HEK293 (cell line): ENCODE measurements around the gene SH3RF3.

Experiments
- CTCF ChIA-PET: fragments of 350-600 bp; formaldehyde crosslinking; extraction: SDS; loops from one replicate; lab custom pipeline; 2021; ENCODE audit warnings: antibody characterized with exemption; lab: Yijun Ruan, JAX
- POLR2A ChIA-PET: fragments of 300-600 bp; formaldehyde crosslinking; extraction: SDS; loops from one replicate; lab custom pipeline; 2020; ENCODE audit warnings: antibody characterized with exemption, inconsistent platforms; lab: Yijun Ruan, JAX
- H3K27ac ChIP-seq: fragments of 200-500 bp; sonication (Bioruptor generic); 2 replicates; pipeline ENCODE4 v1.5.1; 2014; ENCODE audit warnings: low read depth, low read length, control low read depth, inconsistent platforms; ENCODE audit errors: extremely low read depth
- H3K36me3 ChIP-seq, 2 experiments: fragments of 200-500 bp in 1 of 2; sonication (Bioruptor generic) in 1 of 2; 1 replicate in 1 of 2; 2 replicates in 1 of 2; pipeline ENCODE4 v1.5.1; 2014 to 2017; ENCODE audit warnings: inconsistent platforms in 2 of 2, low read length in 2 of 2; ENCODE audit not compliant: control insufficient read depth in 2 of 2, insufficient read depth in 1 of 2
- H3K4me1 ChIP-seq: fragments of 200-500 bp; sonication (Bioruptor generic); 2 replicates; pipeline ENCODE4 v1.5.1; 2014; ENCODE audit warnings: mild to moderate bottlenecking, low read length, inconsistent platforms; ENCODE audit not compliant: control insufficient read depth, insufficient read depth
- H3K4me3 ChIP-seq: 2 replicates; pipeline ENCODE4 v1.5.1; 2011; ENCODE audit warnings: low read depth, mild to moderate bottlenecking, control low read depth, low read length, moderate library complexity
- H3K9me3 ChIP-seq: fragments of 200-500 bp; sonication (Bioruptor generic); 2 replicates; pipeline ENCODE4 v1.5.1; 2014; ENCODE audit warnings: low read depth, low read length, inconsistent platforms; ENCODE audit not compliant: control insufficient read depth, insufficient read depth
- AEBP2 ChIP-seq: fragments of 450-650 bp; formaldehyde crosslinking; IDR thresholded peaks from 2 replicates; pipeline ENCODE4 v1.5.1; 2016; ENCODE audit warnings: missing biosample characterization, missing genetic modification characterization, borderline replicate concordance
- GLIS1 ChIP-seq: fragments of 450-650 bp; formaldehyde crosslinking; IDR thresholded peaks from 2 replicates; pipeline ENCODE4 v1.5.1; 2016; ENCODE audit warnings: missing biosample characterization, missing genetic modification characterization
- HOXD13 ChIP-seq: sonication (generic); formaldehyde crosslinking; IDR thresholded peaks from 2 replicates; pipeline ENCODE4 v1.8.0; 2022; ENCODE audit warnings: missing genetic modification reagents, borderline replicate concordance
- KLF17 ChIP-seq: fragments of 450-650 bp; formaldehyde crosslinking; IDR thresholded peaks from 2 replicates; pipeline ENCODE4 v1.5.1; 2016; ENCODE audit warnings: missing biosample characterization, missing genetic modification characterization
- KLF9 ChIP-seq: fragments of 450-650 bp; formaldehyde crosslinking; IDR thresholded peaks from 2 replicates; pipeline ENCODE4 v1.5.1; 2016; ENCODE audit warnings: missing biosample characterization, missing genetic modification characterization, low read depth
- MEIS1 ChIP-seq: sonication (generic); formaldehyde crosslinking; IDR thresholded peaks from 2 replicates; pipeline ENCODE4 v1.8.1; 2022; ENCODE audit warnings: missing genetic modification reagents, mild to moderate bottlenecking, borderline replicate concordance
- OSR2 ChIP-seq: fragments of 450-650 bp; formaldehyde crosslinking; IDR thresholded peaks from 2 replicates; pipeline ENCODE4 v1.5.1; 2016; ENCODE audit warnings: missing biosample characterization, missing genetic modification characterization
- RBAK ChIP-seq: fragments of 450-650 bp; formaldehyde crosslinking; IDR thresholded peaks from 2 replicates; pipeline ENCODE4 v1.5.1; 2016; ENCODE audit warnings: missing biosample characterization, missing genetic modification characterization
- SALL2 ChIP-seq: fragments of 450-650 bp; formaldehyde crosslinking; IDR thresholded peaks from 2 replicates; pipeline ENCODE4 v1.5.0; 2017; ENCODE audit warnings: missing biosample characterization, mild to moderate bottlenecking, missing genetic modification characterization, borderline replicate concordance
- SP3 ChIP-seq: fragments of 450-650 bp; formaldehyde crosslinking; IDR thresholded peaks from 2 replicates; pipeline ENCODE4 v1.5.1; 2016; ENCODE audit warnings: missing biosample characterization, missing genetic modification characterization
- ZBTB8A ChIP-seq: fragments of 450-650 bp; formaldehyde crosslinking; IDR thresholded peaks from 2 replicates; pipeline ENCODE4 v1.5.1; 2016; ENCODE audit warnings: missing biosample characterization, missing genetic modification characterization
- ZNF133 ChIP-seq: fragments of 450-650 bp; formaldehyde crosslinking; IDR thresholded peaks from 2 replicates; pipeline ENCODE4 v1.5.1; 2016; ENCODE audit warnings: missing biosample characterization, missing genetic modification characterization
- ZNF16 ChIP-seq: fragments of 450-650 bp; formaldehyde crosslinking; IDR thresholded peaks from 2 replicates; pipeline ENCODE4 v1.5.1; 2016; ENCODE audit warnings: low read depth, missing biosample characterization, missing genetic modification characterization
- ZNF214 ChIP-seq: fragments of 450-650 bp; formaldehyde crosslinking; IDR thresholded peaks from 2 replicates; pipeline ENCODE4 v1.5.1; 2017; ENCODE audit warnings: missing biosample characterization, mild to moderate bottlenecking, missing genetic modification characterization, borderline replicate concordance
- ZNF335 ChIP-seq: fragments of 450-650 bp; formaldehyde crosslinking; conservative IDR thresholded peaks from 2 replicates; pipeline ENCODE4 v1.5.1; 2016; ENCODE audit warnings: missing biosample characterization, missing genetic modification characterization
- ZNF350 ChIP-seq: fragments of 450-650 bp; formaldehyde crosslinking; IDR thresholded peaks from 2 replicates; pipeline ENCODE4 v1.5.0; 2017; ENCODE audit warnings: missing biosample characterization, mild to moderate bottlenecking, missing genetic modification characterization
- ZNF362 ChIP-seq: fragments of 450-650 bp; formaldehyde crosslinking; IDR thresholded peaks from 2 replicates; pipeline ENCODE4 v1.5.1; 2016; ENCODE audit warnings: missing biosample characterization, missing genetic modification characterization
- ZNF473 ChIP-seq: fragments of 450-650 bp; formaldehyde crosslinking; IDR thresholded peaks from 2 replicates; pipeline ENCODE4 v1.5.1; 2017; ENCODE audit warnings: missing biosample characterization, missing genetic modification characterization
- ZNF514 ChIP-seq: fragments of 450-650 bp; formaldehyde crosslinking; IDR thresholded peaks from 2 replicates; pipeline ENCODE4 v1.5.1; 2016; ENCODE audit warnings: missing biosample characterization, missing genetic modification characterization
- ZNF544 ChIP-seq: fragments of 450-650 bp; formaldehyde crosslinking; IDR thresholded peaks from 2 replicates; pipeline ENCODE4 v1.5.0; 2017; ENCODE audit warnings: missing biosample characterization, missing genetic modification characterization
- ZNF558 ChIP-seq: fragments of 450-650 bp; formaldehyde crosslinking; IDR thresholded peaks from 2 replicates; pipeline ENCODE4 v1.5.1; 2016; ENCODE audit warnings: missing biosample characterization, missing genetic modification characterization
- ZNF596 ChIP-seq: fragments of 450-650 bp; IDR thresholded peaks from 2 replicates; pipeline ENCODE4 v1.5.0; 2018; ENCODE audit warnings: missing biosample characterization, mild to moderate bottlenecking, missing genetic modification characterization, moderate library complexity
- ZNF624 ChIP-seq: fragments of 450-650 bp; formaldehyde crosslinking; IDR thresholded peaks from 2 replicates; pipeline ENCODE4 v1.5.1; 2017; ENCODE audit warnings: missing biosample characterization, missing genetic modification characterization
- ZNF629 ChIP-seq: fragments of 450-650 bp; formaldehyde crosslinking; IDR thresholded peaks from 2 replicates; pipeline ENCODE4 v1.5.1; 2017; ENCODE audit warnings: missing biosample characterization, missing genetic modification characterization
- ZNF704 ChIP-seq: fragments of 450-650 bp; formaldehyde crosslinking; IDR thresholded peaks from 2 replicates; pipeline ENCODE4 v1.5.1; 2016; ENCODE audit warnings: missing biosample characterization, missing genetic modification characterization
- ZNF747 ChIP-seq: fragments of 450-650 bp; formaldehyde crosslinking; IDR thresholded peaks from 2 replicates; pipeline ENCODE4 v1.5.1; 2016; ENCODE audit warnings: missing biosample characterization, missing genetic modification characterization
- ZNF785 ChIP-seq: fragments of 450-650 bp; formaldehyde crosslinking; IDR thresholded peaks from 2 replicates; pipeline ENCODE4 v1.5.1; 2016; ENCODE audit warnings: missing biosample characterization, missing genetic modification characterization
- ZSCAN30 ChIP-seq: fragments of 450-650 bp; IDR thresholded peaks from 2 replicates; pipeline ENCODE4 v1.5.1; 2018; ENCODE audit warnings: missing biosample characterization, mild to moderate bottlenecking, missing genetic modification characterization, moderate library complexity
- ZXDB ChIP-seq: fragments of 450-650 bp; formaldehyde crosslinking; IDR thresholded peaks from 2 replicates; pipeline ENCODE4 v1.5.1; 2016; ENCODE audit warnings: missing biosample characterization, missing genetic modification characterization

The SH3RF3 gene

GRCh38 chr2:109345091-109345490 lies 216.1 kb downstream of the SH3RF3 start:
- Histone ChIP-seq H3K27ac (no peak overlapping the region), H3K4me3 (no peak overlapping the region), H3K36me3 (no peaks in the 10 kb centered on the region), H3K9me3 (no peaks in the 10 kb centered on the region), H3K4me1 (no peaks in the 10 kb centered on the region)
- TF ChIP-seq ZNF335 (tag by site-specific recombination) (no peak), KLF9 (no peak), ZXDB (tag by site-specific recombination) (no peak), ZNF747 (no peak), AEBP2 (tag by site-specific recombination) (no peak), ZNF362 (tag by site-specific recombination) (no peak), OSR2 (tag by site-specific recombination) (no peak), ZNF624 (no peak), MEIS1 (CRISPR knock-in tag) (no peak), GLIS1 (tag by site-specific recombination) (no peak), ZNF544 (tag by site-specific recombination) (no peak), SALL2 (tag by site-specific recombination) (no peak), ZBTB8A (tag by site-specific recombination) (no peak), ZNF514 (tag by site-specific recombination) (no peak), ZSCAN30 (tag by site-specific recombination) (no peak), ZNF473 (tag by site-specific recombination) (no peak), SP3 (tag by site-specific recombination) (no peak), ZNF16 (tag by site-specific recombination) (no peak)
- CTCF ChIA-PET = no interaction called here
- POLR2A ChIA-PET = no interaction called here

GRCh38 chr2:109345653-109346480 lies 216.9 kb downstream of the SH3RF3 start:
- ChIA-PET POLR2A (no interaction called here), CTCF (interaction anchor here (1.4 kb wide), 1 partner anchor 12 kb away, joined by 3 read pairs; no protein-coding TSS in a partner anchor)
- no peaks in the 10 kb centered on the region for H3K4me1 ChIP-seq
- H3K4me3 ChIP-seq = no peak overlapping the region
- no peak for TF ChIP-seq SP3 (tag by site-specific recombination)
- no peak for TF ChIP-seq ZNF558
- no peak for TF ChIP-seq ZNF629
- TF ChIP-seq HOXD13 (CRISPR knock-in tag) = no peak
- TF ChIP-seq ZNF133 (tag by site-specific recombination) = no peak
- no peak for TF ChIP-seq ZNF350 (tag by site-specific recombination)
- TF ChIP-seq ZNF214 (tag by site-specific recombination) = no peak
- no peak for TF ChIP-seq OSR2 (tag by site-specific recombination)
- TF ChIP-seq ZNF596 (tag by site-specific recombination) = no peak
- no peak for TF ChIP-seq KLF17 (tag by site-specific recombination)
- TF ChIP-seq ZNF704 = no peak
- TF ChIP-seq RBAK = no peak
- no peak for TF ChIP-seq ZNF785 (tag by site-specific recombination)
- no peaks in the 10 kb centered on the region for H3K36me3 ChIP-seq
- H3K9me3 ChIP-seq = no peaks in the 10 kb centered on the region
- H3K27ac ChIP-seq = no peak overlapping the region
